ENCODE measurements around the gene CTSA.

- TF ChIP-seq EGR1 (IDR thresholded peaks at IDR 0.05) (no peak; the same call in 1 of the 2 replicates), EP300 (IDR thresholded peaks at IDR 0.05; ENCODE audit: borderline replicate concordance) (peak; percentile 61), YY1 (IDR thresholded peaks at IDR 0.05; ENCODE audit: low read depth) (peak; percentile 87), CEBPB (IDR thresholded peaks at IDR 0.05) (no peak), FOXM1 (IDR thresholded peaks at IDR 0.05; ENCODE audit: borderline replicate concordance, low read depth) (no peak), RAD21 (IDR thresholded peaks at IDR 0.05; ENCODE audit: low read depth) (peak; percentile 11; the same call in 1 of the 2 replicates), MAX (IDR thresholded peaks at IDR 0.05) (peak; percentile 88), TAF1 (IDR thresholded peaks at IDR 0.05; ENCODE audit: low read depth) (peak; percentile 92), USF1 (IDR thresholded peaks at IDR 0.05) (peak; percentile 100), CREB1 (IDR thresholded peaks at IDR 0.05; ENCODE audit: low read depth) (no peak), NFIC (IDR thresholded peaks at IDR 0.05) (0 out of 2 replicates have a peak, but pooled peaks have one; percentile 20), ZBTB7A (IDR thresholded peaks at IDR 0.05; ENCODE audit: low read depth) (peak; percentile 74; the same call in 1 of the 2 replicates)
- TF ChIP-seq, protein P1, sequence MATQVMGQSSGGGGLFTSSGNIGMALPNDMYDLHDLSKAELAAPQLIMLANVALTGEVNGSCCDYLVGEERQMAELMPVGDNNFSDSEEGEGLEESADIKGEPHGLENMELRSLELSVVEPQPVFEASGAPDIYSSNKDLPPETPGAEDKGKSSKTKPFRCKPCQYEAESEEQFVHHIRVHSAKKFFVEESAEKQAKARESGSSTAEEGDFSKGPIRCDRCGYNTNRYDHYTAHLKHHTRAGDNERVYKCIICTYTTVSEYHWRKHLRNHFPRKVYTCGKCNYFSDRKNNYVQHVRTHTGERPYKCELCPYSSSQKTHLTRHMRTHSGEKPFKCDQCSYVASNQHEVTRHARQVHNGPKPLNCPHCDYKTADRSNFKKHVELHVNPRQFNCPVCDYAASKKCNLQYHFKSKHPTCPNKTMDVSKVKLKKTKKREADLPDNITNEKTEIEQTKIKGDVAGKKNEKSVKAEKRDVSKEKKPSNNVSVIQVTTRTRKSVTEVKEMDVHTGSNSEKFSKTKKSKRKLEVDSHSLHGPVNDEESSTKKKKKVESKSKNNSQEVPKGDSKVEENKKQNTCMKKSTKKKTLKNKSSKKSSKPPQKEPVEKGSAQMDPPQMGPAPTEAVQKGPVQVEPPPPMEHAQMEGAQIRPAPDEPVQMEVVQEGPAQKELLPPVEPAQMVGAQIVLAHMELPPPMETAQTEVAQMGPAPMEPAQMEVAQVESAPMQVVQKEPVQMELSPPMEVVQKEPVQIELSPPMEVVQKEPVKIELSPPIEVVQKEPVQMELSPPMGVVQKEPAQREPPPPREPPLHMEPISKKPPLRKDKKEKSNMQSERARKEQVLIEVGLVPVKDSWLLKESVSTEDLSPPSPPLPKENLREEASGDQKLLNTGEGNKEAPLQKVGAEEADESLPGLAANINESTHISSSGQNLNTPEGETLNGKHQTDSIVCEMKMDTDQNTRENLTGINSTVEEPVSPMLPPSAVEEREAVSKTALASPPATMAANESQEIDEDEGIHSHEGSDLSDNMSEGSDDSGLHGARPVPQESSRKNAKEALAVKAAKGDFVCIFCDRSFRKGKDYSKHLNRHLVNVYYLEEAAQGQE (IDR thresholded peaks at IDR 0.05; ENCODE audit: low read depth): no peak
Measured at GRCh38 chr20:45890985-45891983, at the start of gene CTSA, which contains the start of gene NEURL2.

All from Ishikawa (cell line).